SK-N-SH (cell line): ENCODE results near the gene CFAP20DC. TPM values are rescaled to one million over a fixed set of nuclear protein-coding genes. Genes with fewer than 3 reads are reported as not detected.
"Not testable (repeated sequence)": the region's sequence is repeated elsewhere in the genome, so short reads cannot be mapped to it uniquely, and the experiment has no call there.

ENCODE experiments used
- CTCF ChIA-PET: fragments of 300-600, 350-600 bp; formaldehyde crosslinking; extraction: SDS; loops from one replicate; lab custom pipeline; 2021; lab: Yijun Ruan, JAX
- POLR2A ChIA-PET: fragments of 350-600 bp; sonication (Branson Sonifier 250); formaldehyde crosslinking; extraction: SDS; loops from one replicate; lab custom pipeline; 2020; ENCODE audit warnings: antibody characterized with exemption, inconsistent platforms; lab: Yijun Ruan, JAX
- DNase-seq: peaks from one replicate; pipeline ENCODE4 v3.0.0; 2012
- H2AFZ ChIP-seq: fragments of 200-600 bp; sonication (generic); 2 replicates; pipeline ENCODE4 v1.8.1; 2016; ENCODE audit warnings: antibody characterized with exemption, mild to moderate bottlenecking, low read depth
- H3F3A ChIP-seq: fragments of 200-600 bp; sonication (generic); replicated peaks from 2 replicates; pipeline ENCODE3; 2016; ENCODE audit warnings: antibody characterized with exemption, mild to moderate bottlenecking; ENCODE audit not compliant: insufficient read depth
- H3K27ac ChIP-seq, 2 experiments: fragments of 200-500 bp in 1 of 2; fragments of 200-600 bp in 1 of 2; sonication (Bioruptor generic) in 1 of 2; sonication (generic), shearing (Covaris generic) in 1 of 2; 2 replicates each; pipeline versions ENCODE4 v1.5.1 to v1.6.1; 2014 to 2016; ENCODE audit warnings: low read depth in 2 of 2, inconsistent platforms in 1 of 2, low read length in 1 of 2, mild to moderate bottlenecking in 1 of 2, mixed read lengths in 1 of 2
- H3K27me3 ChIP-seq: fragments of 200-600 bp; sonication (generic), shearing (Covaris generic); 2 replicates; pipeline ENCODE4 v1.6.1; 2016; ENCODE audit warnings: mixed run types; ENCODE audit not compliant: insufficient read depth
- H3K36me3 ChIP-seq, 2 experiments: fragments of 200-500 bp in 1 of 2; fragments of 200-600 bp in 1 of 2; sonication (Bioruptor generic) in 1 of 2; sonication (generic) in 1 of 2; replicated peaks in 1 of 2; 2 replicates each; pipeline versions ENCODE3 to v1.5.1; 2014 to 2016; ENCODE audit warnings: low read length in 1 of 2, mild to moderate bottlenecking in 1 of 2; ENCODE audit not compliant: insufficient read depth in 2 of 2, control insufficient read depth in 1 of 2
- H3K4me1 ChIP-seq, 2 experiments: fragments of 200-500 bp in 1 of 2; fragments of 200-600 bp in 1 of 2; sonication (Bioruptor generic) in 1 of 2; sonication (generic), shearing (Covaris generic) in 1 of 2; 2 replicates each; pipeline versions ENCODE4 v1.5.1 to v1.6.1; 2014 to 2016; ENCODE audit warnings: low read depth in 1 of 2, low read length in 1 of 2, mixed run types in 1 of 2; ENCODE audit not compliant: insufficient read depth in 2 of 2, control insufficient read depth in 1 of 2
- H3K4me2 ChIP-seq: fragments of 200-600 bp; sonication (generic), shearing (Covaris generic); 2 replicates; pipeline ENCODE4 v1.6.1; 2017; ENCODE audit warnings: mixed run types
- H3K4me3 ChIP-seq, 2 experiments: fragments of 200-500 bp in 1 of 2; fragments of 200-600 bp in 1 of 2; sonication (Bioruptor generic) in 1 of 2; sonication (generic), shearing (Covaris generic) in 1 of 2; 2 replicates each; pipeline versions ENCODE4 v1.5.1 to v1.8.1; 2014 to 2016; ENCODE audit warnings: low read depth in 2 of 2, inconsistent platforms in 1 of 2, low read length in 1 of 2, mild to moderate bottlenecking in 1 of 2, mixed read lengths in 1 of 2, moderate library complexity in 1 of 2
- H3K79me2 ChIP-seq: fragments of 200-600 bp; sonication (generic); 2 replicates; pipeline ENCODE4 v1.8.1; 2017; ENCODE audit warnings: mild to moderate bottlenecking; ENCODE audit not compliant: insufficient read depth
- H3K9ac ChIP-seq: fragments of 200-600 bp; sonication (generic); 2 replicates; pipeline ENCODE4 v1.6.1; 2017; ENCODE audit warnings: mixed run types
- H3K9me2 ChIP-seq: fragments of 200-600 bp; sonication (generic); 2 replicates; pipeline ENCODE4 v1.6.1; 2017; ENCODE audit warnings: mixed run types
- H3K9me3 ChIP-seq: fragments of 200-600 bp; sonication (generic); 2 replicates; pipeline ENCODE4 v1.6.1; 2017; ENCODE audit warnings: mixed run types, mild to moderate bottlenecking, moderate library complexity
- H4K20me1 ChIP-seq: fragments of 200-600 bp; sonication (generic); 2 replicates; pipeline ENCODE4 v1.6.1; 2017; ENCODE audit warnings: mild to moderate bottlenecking, mixed run types; ENCODE audit not compliant: insufficient read depth
- EP300 ChIP-seq, 2 experiments: IDR thresholded peaks; 2 replicates each; pipeline versions ENCODE4 v1.4.0 to v1.6.1; 2012; ENCODE audit warnings: borderline replicate concordance in 1 of 2, low read depth in 1 of 2, low read length in 1 of 2
- EZH2phosphoT487 ChIP-seq: fragments of 200-600 bp; sonication (generic); IDR thresholded peaks from 2 replicates; pipeline ENCODE4 v1.6.1; 2017; ENCODE audit warnings: low read depth, mixed run types, mild to moderate bottlenecking, antibody characterized with exemption, moderate library complexity, borderline replicate concordance
- FOSL2 ChIP-seq: IDR thresholded peaks from 2 replicates; pipeline ENCODE4 v1.4.0; 2012; ENCODE audit warnings: low read depth, mild to moderate bottlenecking, moderate library complexity, borderline replicate concordance
- FOXM1 ChIP-seq: IDR thresholded peaks from 2 replicates; pipeline ENCODE4 v1.4.0; 2012; ENCODE audit warnings: low read depth, mild to moderate bottlenecking
- MEF2A ChIP-seq: IDR thresholded peaks from 2 replicates; pipeline ENCODE4 v1.4.0; 2012; ENCODE audit warnings: low read depth, borderline replicate concordance
- MXI1 ChIP-seq: IDR thresholded peaks from 2 replicates; pipeline ENCODE4 v1.6.1; 2012; ENCODE audit warnings: mild to moderate bottlenecking, low read depth, low read length, improper control_type of control experiment
- NFIC ChIP-seq: IDR thresholded peaks from 2 replicates; pipeline ENCODE4 v1.4.0; 2012; ENCODE audit warnings: borderline replicate concordance
- RCOR1 ChIP-seq: fragments of 150-350 bp; IDR thresholded peaks from 2 replicates; pipeline ENCODE4 v1.6.1; 2017; ENCODE audit warnings: antibody characterized with exemption, low read length
- RXRA ChIP-seq: IDR thresholded peaks from 2 replicates; pipeline ENCODE4 v1.4.0; 2012; ENCODE audit warnings: low read depth, mild to moderate bottlenecking, borderline replicate concordance
- SMC3 ChIP-seq: IDR thresholded peaks from 2 replicates; pipeline ENCODE4 v1.6.1; 2012; ENCODE audit warnings: low read depth, low read length, improper control_type of control experiment
- TAF1 ChIP-seq: IDR thresholded peaks from 2 replicates; pipeline ENCODE4 v1.6.1; 2012; ENCODE audit warnings: low read depth, mild to moderate bottlenecking, low read length, moderate library complexity, borderline replicate concordance
- TEAD4 ChIP-seq: IDR thresholded peaks from 2 replicates; pipeline ENCODE4 v1.4.0; 2012; ENCODE audit warnings: mild to moderate bottlenecking, borderline replicate concordance; ENCODE audit not compliant: insufficient read depth
- WGBS: methylation state at CpG from one replicate; pipeline ENCODE4 v1.1.6; 2017; ENCODE audit warnings: low lambda C conversion rate; 5-methylcytosine and 5-hydroxymethylcytosine counted together
- polyA plus RNA-seq, 3 experiments: library from polyadenylated mRNA; depleted of rRNA; stranded (reverse); fragments of >200 nt; gene quantifications; 2 replicates each; pipeline ENCODE4 v1.2.3, GENCODE V29; 2012
- TF ChIP-seq, protein P1 (sequence below): fragments of 150-350 bp; IDR thresholded peaks from 2 replicates; pipeline ENCODE4 v1.6.1; 2017; ENCODE audit warnings: antibody characterized with exemption, low read length, low read depth, borderline replicate concordance
- TF ChIP-seq, protein P2 (sequence below): IDR thresholded peaks from 2 replicates; pipeline ENCODE4 v1.4.0; 2012; ENCODE audit warnings: low read depth, borderline replicate concordance
- TF ChIP-seq, protein P3 (sequence below): fragments of 200-600 bp; sonication (generic); IDR thresholded peaks from 2 replicates; pipeline ENCODE4 v1.6.1; 2017; ENCODE audit warnings: antibody characterized with exemption, mild to moderate bottlenecking, moderate library complexity

Gene CFAP20DC
- polyA plus RNA-seq, 1 of the 3 experiments (the other 2 are of a cell fraction) = 1.8 TPM

DNA sequence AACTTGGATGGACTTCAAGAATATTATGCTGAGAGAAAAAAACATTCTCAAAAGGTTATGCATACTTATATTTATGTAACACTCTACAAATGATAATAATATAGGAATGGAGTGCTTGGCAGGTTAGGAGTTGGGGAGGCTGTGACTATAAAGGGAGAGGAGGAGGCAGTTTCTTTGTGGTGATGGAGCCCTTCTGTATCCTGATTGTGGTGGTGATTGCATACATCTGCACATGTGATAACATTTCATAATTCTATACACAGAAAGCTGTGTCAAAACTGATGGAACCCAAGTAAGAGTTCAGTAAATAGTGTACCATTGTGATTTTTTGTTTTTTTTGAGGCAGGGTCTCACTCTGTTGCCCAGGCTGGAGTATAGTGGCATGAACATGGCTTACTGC lies 351.6 kb downstream of the CFAP20DC start:
- no peak overlapping the region for H3K27ac ChIP-seq
- TF ChIP-seq NFIC (no peak), RCOR1 (no peak), TEAD4 (no peak), FOSL2 (no peak), MEF2A (no peak)
- no peaks in the 10 kb centered on the region for H3K27me3 ChIP-seq
- no peak overlapping the region for H2AFZ ChIP-seq
- H3F3A ChIP-seq = no peaks in the 10 kb centered on the region
- no peaks in the 10 kb centered on the region for H3K36me3 ChIP-seq
- no peak overlapping the region for H3K9ac ChIP-seq
- no peak overlapping the region for H3K4me2 ChIP-seq
- H3K4me3 ChIP-seq = no peak overlapping the region
- DNase-seq = no peak
- H3K79me2 ChIP-seq = no peaks in the 10 kb centered on the region
- no peaks in the 10 kb centered on the region for H4K20me1 ChIP-seq
- CTCF ChIA-PET = no interaction called here
- H3K4me1 ChIP-seq = no peaks in the 10 kb centered on the region
- POLR2A ChIA-PET = no interaction called here
- no peaks in the 10 kb centered on the region for H3K9me3 ChIP-seq
- H3K9me2 ChIP-seq = no peaks in the 10 kb centered on the region

DNA sequence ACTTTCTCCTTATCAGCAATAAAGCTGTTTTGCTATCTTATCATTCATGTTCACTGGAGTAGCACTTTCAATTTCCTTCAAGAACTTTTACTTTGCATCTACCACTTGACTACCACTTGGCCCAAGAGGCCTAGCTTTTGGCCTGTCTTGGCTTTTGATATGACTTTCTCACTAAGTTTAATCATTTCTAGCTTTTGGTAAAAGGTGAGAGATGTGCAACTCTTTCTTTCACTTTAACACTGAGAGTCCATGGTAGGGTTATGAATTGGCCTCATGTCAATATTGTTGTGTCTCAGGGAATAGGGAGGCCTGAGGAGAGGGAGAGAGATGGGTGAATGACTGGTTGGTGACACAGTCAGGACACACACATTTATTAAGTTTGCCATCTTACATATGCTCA lies 352.3 kb downstream of the CFAP20DC start:
- H3K9me2 ChIP-seq = no peaks in the 10 kb centered on the region
- H3K27ac ChIP-seq = no peak overlapping the region
- H3F3A ChIP-seq = no peaks in the 10 kb centered on the region
- no peak overlapping the region for H3K9ac ChIP-seq
- H3K4me1 ChIP-seq = no peaks in the 10 kb centered on the region
- no peak for DNase-seq
- H3K4me3 ChIP-seq = no peak overlapping the region
- ChIA-PET CTCF (no interaction called here), POLR2A (no interaction called here)
- TF ChIP-seq EZH2phosphoT487 = no peak
- no peak for TF ChIP-seq MXI1
- no peak for TF ChIP-seq MEF2A
- no peak for TF ChIP-seq RXRA
- no peak for TF ChIP-seq SMC3
- TF ChIP-seq, protein P1, sequence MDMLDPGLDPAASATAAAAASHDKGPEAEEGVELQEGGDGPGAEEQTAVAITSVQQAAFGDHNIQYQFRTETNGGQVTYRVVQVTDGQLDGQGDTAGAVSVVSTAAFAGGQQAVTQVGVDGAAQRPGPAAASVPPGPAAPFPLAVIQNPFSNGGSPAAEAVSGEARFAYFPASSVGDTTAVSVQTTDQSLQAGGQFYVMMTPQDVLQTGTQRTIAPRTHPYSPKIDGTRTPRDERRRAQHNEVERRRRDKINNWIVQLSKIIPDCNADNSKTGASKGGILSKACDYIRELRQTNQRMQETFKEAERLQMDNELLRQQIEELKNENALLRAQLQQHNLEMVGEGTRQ = no peak
- no peak for TF ChIP-seq EP300 (IDR thresholded peaks at IDR 0.05; ENCODE audit: borderline replicate concordance in 1 of 2, low read depth in 1 of 2, low read length in 1 of 2)
- no peak for TF ChIP-seq TAF1
- TF ChIP-seq, protein P2, sequence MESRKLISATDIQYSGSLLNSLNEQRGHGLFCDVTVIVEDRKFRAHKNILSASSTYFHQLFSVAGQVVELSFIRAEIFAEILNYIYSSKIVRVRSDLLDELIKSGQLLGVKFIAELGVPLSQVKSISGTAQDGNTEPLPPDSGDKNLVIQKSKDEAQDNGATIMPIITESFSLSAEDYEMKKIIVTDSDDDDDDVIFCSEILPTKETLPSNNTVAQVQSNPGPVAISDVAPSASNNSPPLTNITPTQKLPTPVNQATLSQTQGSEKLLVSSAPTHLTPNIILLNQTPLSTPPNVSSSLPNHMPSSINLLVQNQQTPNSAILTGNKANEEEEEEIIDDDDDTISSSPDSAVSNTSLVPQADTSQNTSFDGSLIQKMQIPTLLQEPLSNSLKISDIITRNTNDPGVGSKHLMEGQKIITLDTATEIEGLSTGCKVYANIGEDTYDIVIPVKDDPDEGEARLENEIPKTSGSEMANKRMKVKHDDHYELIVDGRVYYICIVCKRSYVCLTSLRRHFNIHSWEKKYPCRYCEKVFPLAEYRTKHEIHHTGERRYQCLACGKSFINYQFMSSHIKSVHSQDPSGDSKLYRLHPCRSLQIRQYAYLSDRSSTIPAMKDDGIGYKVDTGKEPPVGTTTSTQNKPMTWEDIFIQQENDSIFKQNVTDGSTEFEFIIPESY = no peak
- no peak for TF ChIP-seq FOXM1
- TF ChIP-seq, protein P3, sequence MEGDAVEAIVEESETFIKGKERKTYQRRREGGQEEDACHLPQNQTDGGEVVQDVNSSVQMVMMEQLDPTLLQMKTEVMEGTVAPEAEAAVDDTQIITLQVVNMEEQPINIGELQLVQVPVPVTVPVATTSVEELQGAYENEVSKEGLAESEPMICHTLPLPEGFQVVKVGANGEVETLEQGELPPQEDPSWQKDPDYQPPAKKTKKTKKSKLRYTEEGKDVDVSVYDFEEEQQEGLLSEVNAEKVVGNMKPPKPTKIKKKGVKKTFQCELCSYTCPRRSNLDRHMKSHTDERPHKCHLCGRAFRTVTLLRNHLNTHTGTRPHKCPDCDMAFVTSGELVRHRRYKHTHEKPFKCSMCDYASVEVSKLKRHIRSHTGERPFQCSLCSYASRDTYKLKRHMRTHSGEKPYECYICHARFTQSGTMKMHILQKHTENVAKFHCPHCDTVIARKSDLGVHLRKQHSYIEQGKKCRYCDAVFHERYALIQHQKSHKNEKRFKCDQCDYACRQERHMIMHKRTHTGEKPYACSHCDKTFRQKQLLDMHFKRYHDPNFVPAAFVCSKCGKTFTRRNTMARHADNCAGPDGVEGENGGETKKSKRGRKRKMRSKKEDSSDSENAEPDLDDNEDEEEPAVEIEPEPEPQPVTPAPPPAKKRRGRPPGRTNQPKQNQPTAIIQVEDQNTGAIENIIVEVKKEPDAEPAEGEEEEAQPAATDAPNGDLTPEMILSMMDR = no peak
- no peaks in the 10 kb centered on the region for H4K20me1 ChIP-seq
- no peaks in the 10 kb centered on the region for H3K36me3 ChIP-seq
- peaks cover 3% of the 10 kb centered on the region; the same call in 1 of the 2 replicates for H3K9me3 ChIP-seq
- H3K4me2 ChIP-seq = no peak overlapping the region
- H3K79me2 ChIP-seq = no peaks in the 10 kb centered on the region
- H3K27me3 ChIP-seq = no peaks in the 10 kb centered on the region
- H2AFZ ChIP-seq = no peak overlapping the region

DNA sequence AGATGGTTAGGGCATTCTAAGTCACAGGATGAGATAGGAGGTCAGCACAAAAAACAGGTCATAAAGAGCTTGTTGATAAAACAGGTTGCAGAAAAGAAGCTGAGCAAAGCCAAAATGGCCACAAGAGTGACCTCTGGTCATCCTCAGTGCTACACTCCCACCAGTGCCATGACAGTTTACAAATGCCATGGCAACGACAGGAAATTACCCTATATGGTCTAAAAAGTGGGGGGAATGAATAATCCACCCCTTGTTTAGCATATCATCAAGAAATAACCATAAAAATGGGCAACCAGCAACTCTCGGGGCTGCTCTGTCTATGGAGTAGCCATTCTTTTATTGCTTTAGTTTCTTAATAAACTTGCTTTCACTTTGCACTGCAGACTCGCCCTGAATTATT lies 353.0 kb downstream of the CFAP20DC start:
- H3K27ac ChIP-seq, H3K4me1 ChIP-seq, H3K79me2 ChIP-seq, H3K27me3 ChIP-seq, H3K9me3 ChIP-seq, POLR2A ChIA-PET, H3F3A ChIP-seq, H4K20me1 ChIP-seq, H3K36me3 ChIP-seq, H3K9ac ChIP-seq, H2AFZ ChIP-seq, H3K4me3 ChIP-seq, DNase-seq, H3K4me2 ChIP-seq, H3K9me2 ChIP-seq: not testable (repeated sequence)
- CTCF ChIA-PET = interaction anchor here (1.1 kb wide), 1 partner anchor 12 kb away, joined by 3 read pairs; no protein-coding TSS in a partner anchor
- WGBS = 16% methylated on average over 3 of the region's 3 CpGs
